A673 (cell line): ENCODE results near the gene CCDC110.

Source experiments
- EZH2 ChIP-seq: fragments of 200-600 bp; sonication (generic); IDR thresholded peaks from 2 replicates; pipeline ENCODE4 v1.6.1; 2017; ENCODE audit warnings: borderline replicate concordance, low read depth, mild to moderate bottlenecking, mixed read lengths, antibody characterized with exemption, low read length; ENCODE audit not compliant: poor library complexity, severe bottlenecking
- TF ChIP-seq, protein P1 (sequence below): fragments of 300-800, 200-600 bp; sonication (generic); conservative IDR thresholded peaks from 2 replicates; pipeline ENCODE4 v1.5.1; 2017; ENCODE audit warnings: low read depth, mild to moderate bottlenecking, antibody characterized with exemption, low read length, moderate library complexity, mixed read lengths

DNA sequence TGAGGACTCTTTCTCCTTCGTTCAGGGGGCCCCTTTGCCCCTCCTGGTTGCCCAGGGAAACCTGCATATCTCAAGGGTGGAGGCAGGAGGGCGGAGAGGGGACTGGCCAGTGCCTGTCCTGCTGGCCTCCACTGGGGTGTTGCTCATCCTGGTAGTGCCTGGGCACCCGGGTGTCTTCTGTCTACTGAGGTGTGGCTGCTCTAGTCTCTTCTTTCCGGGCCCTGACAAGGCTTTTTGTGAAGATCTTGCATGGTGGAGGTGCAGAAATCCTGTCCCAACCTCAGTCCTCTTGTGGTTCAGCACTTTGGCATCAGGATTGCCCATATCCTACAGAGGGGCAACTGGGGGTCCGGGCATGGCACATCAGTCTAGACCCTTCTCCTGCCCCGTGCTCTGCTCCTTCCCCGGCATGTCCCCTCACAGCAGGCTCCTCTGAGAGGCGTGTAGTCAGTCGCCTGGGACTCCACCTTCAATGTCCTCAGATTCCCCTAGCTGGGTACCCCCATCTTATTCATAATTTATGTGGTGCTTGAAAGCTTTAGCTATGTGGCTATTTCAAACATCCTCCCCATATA is 1.9 kb downstream of the CCDC110 start:
- TF ChIP-seq, protein P1, sequence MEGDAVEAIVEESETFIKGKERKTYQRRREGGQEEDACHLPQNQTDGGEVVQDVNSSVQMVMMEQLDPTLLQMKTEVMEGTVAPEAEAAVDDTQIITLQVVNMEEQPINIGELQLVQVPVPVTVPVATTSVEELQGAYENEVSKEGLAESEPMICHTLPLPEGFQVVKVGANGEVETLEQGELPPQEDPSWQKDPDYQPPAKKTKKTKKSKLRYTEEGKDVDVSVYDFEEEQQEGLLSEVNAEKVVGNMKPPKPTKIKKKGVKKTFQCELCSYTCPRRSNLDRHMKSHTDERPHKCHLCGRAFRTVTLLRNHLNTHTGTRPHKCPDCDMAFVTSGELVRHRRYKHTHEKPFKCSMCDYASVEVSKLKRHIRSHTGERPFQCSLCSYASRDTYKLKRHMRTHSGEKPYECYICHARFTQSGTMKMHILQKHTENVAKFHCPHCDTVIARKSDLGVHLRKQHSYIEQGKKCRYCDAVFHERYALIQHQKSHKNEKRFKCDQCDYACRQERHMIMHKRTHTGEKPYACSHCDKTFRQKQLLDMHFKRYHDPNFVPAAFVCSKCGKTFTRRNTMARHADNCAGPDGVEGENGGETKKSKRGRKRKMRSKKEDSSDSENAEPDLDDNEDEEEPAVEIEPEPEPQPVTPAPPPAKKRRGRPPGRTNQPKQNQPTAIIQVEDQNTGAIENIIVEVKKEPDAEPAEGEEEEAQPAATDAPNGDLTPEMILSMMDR = no peak
- TF ChIP-seq EZH2 = no peak
